Spleen (tissue), 11 donors: ENCODE results near the gene ELAVL3. TPM values are rescaled to one million over a fixed set of nuclear protein-coding genes. Genes with fewer than 3 reads are reported as not detected.
"Not testable (repeated sequence)": the region's sequence is repeated elsewhere in the genome, so short reads cannot be mapped to it uniquely, and the experiment has no call there.

ENCODE experiments used
- DNase-seq: peaks from one replicate; pipeline ENCODE4 v3.0.0-alpha.2; 2020
- H3K27ac ChIP-seq, 8 donors: fragments of 200-600 bp; sonication (generic) in 7 of 8; 1 replicate in 4 of 8; 2 replicates in 4 of 8; pipeline versions ENCODE4 v1.5.0 to v1.8.0; 2016 to 2021; ENCODE audit warnings: inconsistent platforms in 4 of 8, mild to moderate bottlenecking in 4 of 8, moderate library complexity in 1 of 8
- H3K27me3 ChIP-seq, 7 donors: fragments of 200-600 bp; sonication (generic) in 6 of 7; replicated peaks in 1 of 7; 1 replicate in 4 of 7; 2 replicates in 3 of 7; pipeline versions ENCODE4 v1.5.0 to v1.8.0; 2016 to 2021; ENCODE audit warnings: inconsistent platforms in 3 of 7, mild to moderate bottlenecking in 1 of 7
- H3K36me3 ChIP-seq, 6 donors: fragments of 200-600 bp; sonication (generic) in 5 of 6; 1 replicate in 4 of 6; 2 replicates in 2 of 6; pipeline versions ENCODE4 v1.5.0 to v1.8.0; 2016 to 2021; ENCODE audit warnings: inconsistent platforms in 2 of 6
- H3K4me1 ChIP-seq, 6 donors: fragments of 200-600 bp; sonication (generic) in 5 of 6; 1 replicate in 3 of 6; 2 replicates in 3 of 6; pipeline versions ENCODE4 v1.5.0 to v1.8.0; 2016 to 2021; ENCODE audit warnings: inconsistent platforms in 3 of 6
- H3K4me3 ChIP-seq, 8 donors: fragments of 200-600 bp; sonication (generic) in 7 of 8; 1 replicate in 4 of 8; 2 replicates in 4 of 8; pipeline versions ENCODE4 v1.5.0 to v1.8.0; 2016 to 2021; ENCODE audit warnings: inconsistent platforms in 4 of 8, mild to moderate bottlenecking in 4 of 8, moderate library complexity in 2 of 8
- H3K9me3 ChIP-seq, 8 donors: fragments of 200-600 bp; sonication (generic) in 7 of 8; 1 replicate in 4 of 8; 2 replicates in 4 of 8; pipeline versions ENCODE4 v1.5.0 to v1.8.0; 2016 to 2021; ENCODE audit warnings: inconsistent platforms in 4 of 8
- POLR2A ChIP-seq, 3 donors: fragments of 450-650 bp; IDR thresholded peaks; one replicate each; pipeline ENCODE4 v1.5.1; 2017; ENCODE audit warnings: antibody characterized with exemption in 3 of 3, mild to moderate bottlenecking in 1 of 3
- POLR2AphosphoS5 ChIP-seq, 3 donors: sonication (generic); formaldehyde crosslinking; IDR thresholded peaks; one replicate each; pipeline ENCODE4 v1.5.1; 2017; ENCODE audit warnings: antibody characterized with exemption in 3 of 3
- WGBS, 5 donors: extraction: QIAGEN DNeasy Blood & Tissue Kit in 3 of 5; methylation state at CpG; one replicate each; pipeline versions ENCODE4 v1.1.5 to v1.1.7; 2013 to 2018; 5-methylcytosine and 5-hydroxymethylcytosine counted together
- intact Hi-C: fragments of 100-400 bp; cut with DNase I; formaldehyde crosslinking; loops from one replicate; pipeline ENCODE4 v1.15.0; 2023; ENCODE audit warnings: low total_unique reads
- polyA plus RNA-seq, 3 donors: library from polyadenylated mRNA; stranded (reverse); fragments of 200-250 nt; gene quantifications; one replicate each; pipeline ENCODE4 v1.2.1, GENCODE V29; 2013
- total RNA-seq, 7 donors: library from RNA; depleted of rRNA in 3 of 7; stranded (reverse); fragments of >200 nt in 3 of 7; fragmentation: NEBNext Ultra II Directional in 4 of 7; extraction: Animal tissue kit (Norgen Biotek cat#: 25700) in 4 of 7; gene quantifications; one replicate each; pipeline versions ENCODE4 v1.1.0 to v1.2.1, GENCODE V29; 2016 to 2021
- TF ChIP-seq, protein P1 (sequence below), 11 experiments: fragments of 200-600 bp in 7 of 11; fragments of 450-650 bp in 4 of 11; sonication (generic) in 4 of 11; IDR thresholded peaks in 8 of 11; conservative IDR thresholded peaks in 3 of 11; 1 replicate in 7 of 11; 2 replicates in 4 of 11; pipeline versions ENCODE4 v1.4.0 to v1.8.0; 2016 to 2021; ENCODE audit warnings: antibody characterized with exemption in 11 of 11, inconsistent platforms in 4 of 11, mild to moderate bottlenecking in 1 of 11
- donor health status: healthy with polysubstance abuse.
- donor health status: DM: no; HTN: no; CAD: no; lungs with moderate emphysema.
- donor health status: DM: no; HTN: no; CAD: no.
- donor health status: Bipolar disorder and iron deficiency.
- donor health status: healthy.
- donor health status: DM: no; HTN: no; CAD: no.
- donor health status: DM: yes; HTN: yes; CAD: no.

ELAVL3 gene
- total and polyA plus RNA-seq, 10 donors = 0.02 TPM; not detected in 9

GRCh38 chr19:11414544-11414943, 66.3 kb downstream of the ELAVL3 start:
- Histone ChIP-seq H3K9me3 (no peaks in the 10 kb centered on the region), H3K4me1 (peaks cover 4 to 18% (median 14%) of the 10 kb centered on the region in 6 donors), H3K36me3 (no peaks in the 10 kb centered on the region), H3K27ac (no peak overlapping the region), H3K27me3 (peaks cover 0 to 37% (median 14%) of the 10 kb centered on the region in 7 donors), H3K4me3 (no peak overlapping the region)
- no peak for DNase-seq
- TF ChIP-seq, protein P1, sequence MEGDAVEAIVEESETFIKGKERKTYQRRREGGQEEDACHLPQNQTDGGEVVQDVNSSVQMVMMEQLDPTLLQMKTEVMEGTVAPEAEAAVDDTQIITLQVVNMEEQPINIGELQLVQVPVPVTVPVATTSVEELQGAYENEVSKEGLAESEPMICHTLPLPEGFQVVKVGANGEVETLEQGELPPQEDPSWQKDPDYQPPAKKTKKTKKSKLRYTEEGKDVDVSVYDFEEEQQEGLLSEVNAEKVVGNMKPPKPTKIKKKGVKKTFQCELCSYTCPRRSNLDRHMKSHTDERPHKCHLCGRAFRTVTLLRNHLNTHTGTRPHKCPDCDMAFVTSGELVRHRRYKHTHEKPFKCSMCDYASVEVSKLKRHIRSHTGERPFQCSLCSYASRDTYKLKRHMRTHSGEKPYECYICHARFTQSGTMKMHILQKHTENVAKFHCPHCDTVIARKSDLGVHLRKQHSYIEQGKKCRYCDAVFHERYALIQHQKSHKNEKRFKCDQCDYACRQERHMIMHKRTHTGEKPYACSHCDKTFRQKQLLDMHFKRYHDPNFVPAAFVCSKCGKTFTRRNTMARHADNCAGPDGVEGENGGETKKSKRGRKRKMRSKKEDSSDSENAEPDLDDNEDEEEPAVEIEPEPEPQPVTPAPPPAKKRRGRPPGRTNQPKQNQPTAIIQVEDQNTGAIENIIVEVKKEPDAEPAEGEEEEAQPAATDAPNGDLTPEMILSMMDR (IDR thresholded peaks at IDR 0.05 in 8 of 11, conservative IDR thresholded peaks at IDR 0.05 in 3 of 11) = no peak
- TF ChIP-seq POLR2AphosphoS5 (IDR thresholded peaks at IDR 0.05) (no peak), POLR2A (IDR thresholded peaks at IDR 0.05) (no peak)
- intact Hi-C loops = no loop called here
- WGBS, 5 donors = 86 to 97% (median 94%) methylated on average over 2 of the region's 2 CpGs

DNA sequence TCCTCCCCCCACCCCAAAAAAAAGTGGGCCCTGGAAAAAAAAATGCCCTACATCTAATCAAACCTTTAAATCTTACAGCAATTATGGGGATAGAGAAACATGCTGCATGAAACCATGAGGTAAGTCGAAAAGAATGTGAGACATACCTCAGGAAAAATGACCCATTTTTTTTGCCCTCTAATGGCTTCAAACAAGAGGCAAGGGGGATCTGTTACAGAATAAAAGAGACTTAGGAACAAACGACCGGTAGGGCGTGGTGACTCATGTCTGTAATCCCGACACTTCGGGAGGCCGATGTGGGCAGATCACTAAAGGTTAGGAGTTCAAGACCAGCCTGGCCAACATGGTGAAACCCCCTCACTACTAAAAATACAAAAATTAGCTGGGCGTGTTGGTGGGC, 70.2 kb downstream of the ELAVL3 start:
- DNase-seq = no peak
- Histone ChIP-seq H3K27ac (no peak overlapping the region), H3K9me3 (no peaks in the 10 kb centered on the region), H3K4me3 (no peak overlapping the region), H3K27me3 (peaks cover 0 to 35% (median 0%) of the 10 kb centered on the region in 7 donors), H3K36me3 (no peaks in the 10 kb centered on the region), H3K4me1 (peaks cover 0 to 18% (median 11%) of the 10 kb centered on the region in 6 donors)
- intact Hi-C loops = no loop called here
- TF ChIP-seq, protein P1 (IDR thresholded peaks at IDR 0.05 in 8 of 11, conservative IDR thresholded peaks at IDR 0.05 in 3 of 11) = no peak
- no peak for TF ChIP-seq POLR2A (IDR thresholded peaks at IDR 0.05)
- TF ChIP-seq POLR2AphosphoS5 (IDR thresholded peaks at IDR 0.05) = no peak
- WGBS, 5 donors = 75 to 83% (median 79%) methylated on average over 8 of the region's 8 CpGs

GRCh38 chr19:11408591-11408990, 72.3 kb downstream of the ELAVL3 start:
- no peak for DNase-seq
- no peaks in the 10 kb centered on the region for H3K9me3 ChIP-seq
- peaks cover 2 to 34% (median 13%) of the 10 kb centered on the region in 6 donors for H3K4me1 ChIP-seq
- peaks cover 0 to 35% (median 0%) of the 10 kb centered on the region in 7 donors for H3K27me3 ChIP-seq
- TF ChIP-seq, protein P1 (IDR thresholded peaks at IDR 0.05 in 8 of 11, conservative IDR thresholded peaks at IDR 0.05 in 3 of 11) = no peak
- no peak overlapping the region for H3K4me3 ChIP-seq
- H3K27ac ChIP-seq = no peak overlapping the region
- 87 to 93% (median 90%) methylated on average over 4 of the region's 4 CpGs for WGBS, 5 donors
- intact Hi-C loops = no loop called here
- H3K36me3 ChIP-seq = no peaks in the 10 kb centered on the region

- DNase-seq, intact Hi-C loops: not testable (repeated sequence)
- 66 to 76% (median 70%) methylated on average over 11 to 12 of the region's 12 CpGs for WGBS, 5 donors
Measured at GRCh38 chr19:11406703-11407236, 74.1 kb downstream of the ELAVL3 start.

More at GRCh38 chr19:11406703-11407236, 74.1 kb downstream of the ELAVL3 start:
- H3K36me3 ChIP-seq = peaks cover 0 to 11% (median 0%) of the 10 kb centered on the region in 6 donors
- H3K27me3 ChIP-seq = peaks cover 0 to 35% (median 0%) of the 10 kb centered on the region in 7 donors
- H3K4me3 ChIP-seq = peak overlapping the region in 1 of 8 donors; percentile 27
- not testable (repeated sequence) for H3K9me3 ChIP-seq
- peak overlapping the region in 2 of 8 donors; percentile 46 to 76 for H3K27ac ChIP-seq
- peaks cover 2 to 34% (median 13%) of the 10 kb centered on the region in 6 donors for H3K4me1 ChIP-seq
